IPS-20b (cell line): ENCODE results near the gene CCDC117.
"Not testable (repeated sequence)": the region's sequence is repeated elsewhere in the genome, so short reads cannot be mapped to it uniquely, and the experiment has no call there.

Experiments used
- H3K27ac ChIP-seq: one replicate; pipeline ENCODE4 v1.5.1; 2013; ENCODE audit warnings: low read length
- H3K27me3 ChIP-seq: 2 replicates; pipeline ENCODE4 v1.6.1; 2013; ENCODE audit warnings: mild to moderate bottlenecking, low read length, inconsistent platforms; ENCODE audit not compliant: insufficient read depth
- H3K36me3 ChIP-seq: 2 replicates; pipeline ENCODE4 v1.6.1; 2013; ENCODE audit warnings: low read depth, mild to moderate bottlenecking, inconsistent platforms, low read length, moderate library complexity; ENCODE audit not compliant: insufficient read depth
- H3K4me1 ChIP-seq: 2 replicates; pipeline ENCODE4 v1.6.1; 2013; ENCODE audit warnings: mild to moderate bottlenecking, control low read depth, inconsistent platforms, low read length, moderate library complexity; ENCODE audit not compliant: insufficient read depth
- H3K4me3 ChIP-seq: 2 replicates; pipeline ENCODE4 v1.5.1; 2013; ENCODE audit warnings: mild to moderate bottlenecking, low read length, inconsistent platforms
- H3K9ac ChIP-seq: 2 replicates; pipeline ENCODE4 v1.6.1; 2013; ENCODE audit warnings: low read depth, mild to moderate bottlenecking, inconsistent platforms, low read length, moderate library complexity
- H3K9me3 ChIP-seq: 2 replicates; pipeline ENCODE4 v1.6.1; 2013; ENCODE audit warnings: mild to moderate bottlenecking, low read depth, low read length, inconsistent platforms; ENCODE audit not compliant: insufficient read depth

Gene CCDC117

GRCh38 chr22:28795932-28796856, 23.7 kb downstream of the CCDC117 start:
- H3K27me3 ChIP-seq = no peaks in the 10 kb centered on the region
- no peak overlapping the region for H3K27ac ChIP-seq
- no peaks in the 10 kb centered on the region for H3K9me3 ChIP-seq
- peaks cover 52% of the 10 kb centered on the region for H3K36me3 ChIP-seq
- no peak overlapping the region for H3K4me3 ChIP-seq
- no peak overlapping the region for H3K9ac ChIP-seq
- 0 out of 2 replicates have a peak, but pooled peaks cover 3% of the 10 kb centered on the region for H3K4me1 ChIP-seq

- Histone ChIP-seq H3K9me3 (no peaks in the 10 kb centered on the region), H3K4me1 (peaks cover 6% of the 10 kb centered on the region; the same call in 1 of the 2 replicates), H3K4me3 (peak overlapping the region; percentile 89), H3K9ac (peak overlapping the region; percentile 94), H3K27ac (peak overlapping the region; percentile 50), H3K27me3 (no peaks in the 10 kb centered on the region), H3K36me3 (peaks cover 49% of the 10 kb centered on the region)
Observed at GRCh38 chr22:28798810-28799605, 26.5 kb downstream of the CCDC117 start.

- Histone ChIP-seq H3K27me3 (no peaks in the 10 kb centered on the region), H3K9ac (peak overlapping the region; percentile 94), H3K9me3 (no peaks in the 10 kb centered on the region), H3K27ac (peak overlapping the region; percentile 50), H3K4me1 (peaks cover 6% of the 10 kb centered on the region; the same call in 1 of the 2 replicates), H3K36me3 (peaks cover 42% of the 10 kb centered on the region), H3K4me3 (peak overlapping the region; percentile 89)
Observed at GRCh38 chr22:28799606-28800307, 27.3 kb downstream of the CCDC117 start.

GRCh38 chr22:28800308-28801041, 28.0 kb downstream of the CCDC117 start, which contains the start of gene XBP1:
TSS of gene XBP1 (minus strand) at chr22:28800569.
- H3K4me1 ChIP-seq = peaks cover 6% of the 10 kb centered on the region; the same call in 1 of the 2 replicates
- H3K27me3 ChIP-seq = no peaks in the 10 kb centered on the region
- H3K36me3 ChIP-seq = peaks cover 34% of the 10 kb centered on the region
- H3K27ac ChIP-seq = peak within 1 kb of the TSS; percentile 59
- peak within 1 kb of the TSS; percentile 94 for H3K9ac ChIP-seq
- no peaks in the 10 kb centered on the region for H3K9me3 ChIP-seq
- peak within 1 kb of the TSS; percentile 89 for H3K4me3 ChIP-seq

GRCh38 chr22:28801845-28802594, 29.5 kb downstream of the CCDC117 start:
- Histone ChIP-seq H3K36me3 (peaks cover 19% of the 10 kb centered on the region), H3K9ac (peak overlapping the region; percentile 46; the same call in 1 of the 2 replicates), H3K27me3 (no peaks in the 10 kb centered on the region), H3K4me3 (no peak overlapping the region), H3K4me1 (peaks cover 6% of the 10 kb centered on the region), H3K9me3 (no peaks in the 10 kb centered on the region), H3K27ac (no peak overlapping the region)

GRCh38 chr22:28802595-28803123, 30.2 kb downstream of the CCDC117 start:
- H3K4me3 ChIP-seq = no peak overlapping the region
- H3K9me3 ChIP-seq = no peaks in the 10 kb centered on the region
- peak overlapping the region; percentile 46; the same call in 1 of the 2 replicates for H3K9ac ChIP-seq
- H3K27ac ChIP-seq = no peak overlapping the region
- H3K27me3 ChIP-seq = no peaks in the 10 kb centered on the region
- peaks cover 13% of the 10 kb centered on the region for H3K36me3 ChIP-seq
- peaks cover 6% of the 10 kb centered on the region for H3K4me1 ChIP-seq

GRCh38 chr22:28805426-28805825, 32.9 kb downstream of the CCDC117 start:
- H3K27me3 ChIP-seq, H3K36me3 ChIP-seq, H3K9me3 ChIP-seq, H3K27ac ChIP-seq, H3K4me3 ChIP-seq, H3K4me1 ChIP-seq, H3K9ac ChIP-seq: not testable (repeated sequence)

- Histone ChIP-seq H3K4me3 (no peak overlapping the region), H3K9ac (no peak overlapping the region), H3K27ac (no peak overlapping the region), H3K36me3 (0 out of 2 replicates have a peak, but pooled peaks cover 8% of the 10 kb centered on the region), H3K9me3 (no peaks in the 10 kb centered on the region), H3K27me3 (no peaks in the 10 kb centered on the region), H3K4me1 (no peaks in the 10 kb centered on the region; the same call in 1 of the 2 replicates)
Observed at GRCh38 chr22:28808716-28809355, 36.3 kb downstream of the CCDC117 start.

- no peak overlapping the region for H3K27ac ChIP-seq
- H3K9me3 ChIP-seq = no peaks in the 10 kb centered on the region
- H3K27me3 ChIP-seq = no peaks in the 10 kb centered on the region
- no peak overlapping the region for H3K4me3 ChIP-seq
- no peaks in the 10 kb centered on the region; the same call in 1 of the 2 replicates for H3K4me1 ChIP-seq
- no peak overlapping the region for H3K9ac ChIP-seq
- H3K36me3 ChIP-seq = 0 out of 2 replicates have a peak, but pooled peaks cover 8% of the 10 kb centered on the region
Observed at GRCh38 chr22:28810821-28811491, 38.5 kb downstream of the CCDC117 start.
